Thymus (tissue), 11 donors: ENCODE measurements around the gene WNK2. TPM values are rescaled to one million over a fixed set of nuclear protein-coding genes. Genes with fewer than 3 reads are reported as not detected.
"Not testable (repeated sequence)": the region's sequence is repeated elsewhere in the genome, so short reads cannot be mapped to it uniquely, and the experiment has no call there.

Source experiments
- DNase-seq, 9 donors: peaks; one replicate each; pipeline ENCODE4 v3.0.0-alpha.2; 2013; ENCODE audit warnings: low spot score in 9 of 9, low read depth in 6 of 9, missing footprints in 1 of 9
- H3K27ac ChIP-seq, 2 donors: one replicate each; pipeline ENCODE4 v1.5.1; 2013; ENCODE audit warnings: control low read depth in 1 of 2, low read depth in 1 of 2, low read length in 1 of 2, mild to moderate bottlenecking in 1 of 2, moderate library complexity in 1 of 2
- H3K27me3 ChIP-seq, 2 donors: one replicate each; pipeline ENCODE4 v1.5.1; 2013; ENCODE audit warnings: low read length in 1 of 2; ENCODE audit not compliant: control insufficient read depth in 2 of 2, insufficient read depth in 1 of 2
- H3K36me3 ChIP-seq, 2 donors: one replicate each; pipeline ENCODE4 v1.5.1; 2013; ENCODE audit warnings: low read length in 1 of 2, mild to moderate bottlenecking in 1 of 2, moderate library complexity in 1 of 2; ENCODE audit not compliant: control insufficient read depth in 2 of 2, insufficient read depth in 2 of 2
- H3K4me1 ChIP-seq, 2 donors: one replicate each; pipeline ENCODE4 v1.5.1; 2013; ENCODE audit warnings: low read length in 2 of 2; ENCODE audit not compliant: control insufficient read depth in 2 of 2, insufficient read depth in 2 of 2
- H3K4me3 ChIP-seq, 2 donors: one replicate each; pipeline ENCODE4 v1.5.1; 2013; ENCODE audit warnings: low read length in 2 of 2, control low read depth in 1 of 2, mild to moderate bottlenecking in 1 of 2
- H3K9me3 ChIP-seq, 2 donors: one replicate each; pipeline ENCODE4 v1.5.1; 2013; ENCODE audit warnings: low read length in 1 of 2, mild to moderate bottlenecking in 1 of 2; ENCODE audit not compliant: control insufficient read depth in 2 of 2, insufficient read depth in 1 of 2
- WGBS: extraction: QIAGEN DNeasy Blood & Tissue Kit; methylation state at CpG from one replicate; pipeline ENCODE4 v1.1.7; 2013; 5-methylcytosine and 5-hydroxymethylcytosine counted together
- polyA plus RNA-seq: library from polyadenylated mRNA; stranded (reverse); fragments of 200-250 nt; gene quantifications from one replicate; pipeline ENCODE4 v1.2.3, GENCODE V29; 2013
- total RNA-seq: library from RNA; stranded (reverse); fragments of 120-200 nt; gene quantifications from one replicate; pipeline ENCODE4 v1.2.4, GENCODE V29; 2013
- donor health status: healthy.

Gene WNK2
- total and polyA plus RNA-seq, 2 donors = 9.1 to 12.5 TPM

- WGBS = 93% methylated on average over 11 of the region's 11 CpGs
- H3K9me3 ChIP-seq, DNase-seq, H3K27ac ChIP-seq, H3K36me3 ChIP-seq, H3K4me3 ChIP-seq, H3K4me1 ChIP-seq: not testable (repeated sequence)
- H3K27me3 ChIP-seq = peaks cover 19 to 33% of the 10 kb centered on the region in 2 donors
Observed at GRCh38 chr9:93342428-93342827, 158.5 kb downstream of the WNK2 start.

GRCh38 chr9:93343663-93344062 is 159.7 kb downstream of the WNK2 start:
- no peak overlapping the region for H3K4me3 ChIP-seq
- H3K9me3 ChIP-seq = peaks cover 1% of the 10 kb centered on the region in 2 donors

DNA sequence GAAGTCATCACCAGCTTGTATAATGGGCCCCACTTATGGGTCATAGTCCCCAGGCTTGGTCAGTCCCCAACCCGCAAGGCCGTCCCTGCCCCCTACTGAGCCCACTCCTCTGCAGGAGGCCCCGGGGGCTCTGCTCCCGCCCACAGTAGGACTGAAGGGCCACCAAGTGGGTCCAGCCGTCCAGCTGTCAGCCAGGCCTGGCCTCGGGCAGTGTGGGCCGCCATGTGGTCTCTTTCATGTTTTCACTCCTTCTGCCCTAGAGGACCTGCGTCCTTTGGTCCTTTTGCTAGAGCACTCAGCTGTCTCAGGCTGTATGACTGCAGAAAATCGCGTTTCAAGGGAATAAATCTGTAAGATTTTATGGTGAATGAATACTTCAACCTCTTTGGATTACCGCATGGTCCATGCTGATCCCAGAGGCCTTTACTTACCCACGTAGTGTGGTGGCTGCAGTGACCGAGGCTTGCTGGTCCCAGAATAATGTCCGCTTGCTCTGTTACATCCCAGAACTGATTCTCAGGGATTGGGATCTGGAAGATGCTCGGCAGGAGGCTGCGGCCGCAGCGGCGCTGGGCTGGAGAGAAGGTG is 161.8 kb downstream of the WNK2 start:
- Histone ChIP-seq H3K36me3 (no peaks in the 10 kb centered on the region), H3K27ac (no peak overlapping the region), H3K4me3 (peak overlapping the region in 1 of 2 donors; percentile 1), H3K27me3 (peaks cover 20 to 36% of the 10 kb centered on the region in 2 donors), H3K4me1 (no peaks in the 10 kb centered on the region), H3K9me3 (no peaks in the 10 kb centered on the region)
- DNase-seq = no peak
- 58% methylated on average over 19 of the region's 19 CpGs for WGBS

More at GRCh38 chr9:93343663-93344062, 159.7 kb downstream of the WNK2 start:
- no peak for DNase-seq
- Histone ChIP-seq H3K27me3 (peaks cover 20 to 36% of the 10 kb centered on the region in 2 donors), H3K36me3 (no peaks in the 10 kb centered on the region), H3K27ac (no peak overlapping the region), H3K4me1 (no peaks in the 10 kb centered on the region)
- 88% methylated on average over 9 of the region's 9 CpGs for WGBS

DNA sequence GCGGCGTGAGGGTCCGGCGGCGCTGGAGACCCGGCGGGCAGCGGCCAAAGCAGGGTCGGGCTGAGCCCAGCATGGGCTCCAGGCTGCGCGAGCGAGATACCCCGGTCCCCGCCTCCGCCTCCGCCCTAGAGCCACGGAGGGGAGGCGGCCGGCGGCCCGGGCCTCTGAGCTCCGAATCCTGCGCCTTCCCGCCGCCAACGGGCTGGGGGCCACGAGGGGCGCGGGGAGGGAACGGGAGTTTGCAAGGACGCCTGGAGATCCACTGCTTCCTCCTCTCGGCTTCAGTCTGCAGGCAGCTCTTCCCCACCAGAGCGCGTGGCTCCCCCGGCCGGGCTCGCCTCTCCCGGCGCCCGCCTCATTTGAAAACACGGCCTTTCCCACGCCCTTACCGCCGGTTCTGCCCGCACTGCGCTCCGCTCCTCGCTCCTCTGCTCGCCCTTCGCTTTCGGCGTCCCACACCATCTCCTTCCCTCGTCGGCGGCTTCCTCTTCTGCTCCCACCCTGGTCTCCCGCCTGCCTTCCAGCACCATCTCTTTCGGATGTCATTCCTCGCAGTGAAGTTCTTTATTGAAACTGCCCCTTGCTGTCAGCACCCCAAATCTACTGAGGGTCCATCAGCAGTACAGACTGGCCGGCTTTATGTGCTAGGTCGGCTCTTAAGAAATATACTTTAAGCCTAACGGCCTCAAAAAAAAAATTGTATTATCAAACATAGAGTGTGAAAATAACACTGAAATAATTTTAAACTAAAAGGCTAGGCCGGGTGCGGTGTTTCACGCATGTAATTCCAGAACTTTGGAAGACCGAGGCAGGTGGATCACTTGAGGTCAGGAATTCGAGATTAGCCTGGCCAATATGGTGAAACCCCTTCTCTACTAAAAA is 162.5 kb downstream of the WNK2 start:
- Histone ChIP-seq H3K36me3 (no peaks in the 10 kb centered on the region), H3K4me1 (no peaks in the 10 kb centered on the region), H3K4me3 (peak overlapping the region in 1 of 2 donors; percentile 1), H3K27ac (no peak overlapping the region), H3K27me3 (peaks cover 20 to 36% of the 10 kb centered on the region in 2 donors), H3K9me3 (no peaks in the 10 kb centered on the region)
- DNase-seq = no peak
- WGBS = 13% methylated on average over 66 of the region's 66 CpGs

DNA sequence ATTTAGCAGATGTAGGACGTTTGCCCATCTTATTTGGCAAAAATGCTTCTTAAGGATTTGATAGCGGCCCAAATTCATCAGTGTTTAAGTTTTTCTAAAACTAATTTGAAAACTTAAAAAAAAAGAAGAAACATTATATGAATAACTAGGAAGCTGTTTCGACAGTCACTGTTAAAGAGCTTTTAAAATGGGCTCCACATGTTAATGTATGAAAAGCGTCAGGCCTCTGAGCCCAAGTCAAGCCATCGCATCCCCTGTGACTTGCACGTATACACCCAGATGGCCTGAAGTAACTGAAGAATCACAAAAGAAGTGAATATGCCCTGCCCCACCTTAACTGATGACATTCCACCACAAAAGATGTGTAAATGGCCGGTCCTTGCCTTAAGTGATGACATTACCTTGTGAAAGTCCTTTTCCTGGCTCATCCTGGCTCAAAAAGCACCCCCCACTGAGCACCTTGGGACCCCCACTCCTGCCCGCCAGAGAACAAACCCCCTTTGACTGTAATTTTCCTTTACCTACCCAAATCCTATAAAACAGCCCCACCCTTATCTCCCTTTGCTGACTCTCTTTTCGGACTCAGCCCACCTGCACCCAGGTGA is 163.5 kb downstream of the WNK2 start:
- WGBS = 95% methylated on average over 9 of the region's 9 CpGs

DNA sequence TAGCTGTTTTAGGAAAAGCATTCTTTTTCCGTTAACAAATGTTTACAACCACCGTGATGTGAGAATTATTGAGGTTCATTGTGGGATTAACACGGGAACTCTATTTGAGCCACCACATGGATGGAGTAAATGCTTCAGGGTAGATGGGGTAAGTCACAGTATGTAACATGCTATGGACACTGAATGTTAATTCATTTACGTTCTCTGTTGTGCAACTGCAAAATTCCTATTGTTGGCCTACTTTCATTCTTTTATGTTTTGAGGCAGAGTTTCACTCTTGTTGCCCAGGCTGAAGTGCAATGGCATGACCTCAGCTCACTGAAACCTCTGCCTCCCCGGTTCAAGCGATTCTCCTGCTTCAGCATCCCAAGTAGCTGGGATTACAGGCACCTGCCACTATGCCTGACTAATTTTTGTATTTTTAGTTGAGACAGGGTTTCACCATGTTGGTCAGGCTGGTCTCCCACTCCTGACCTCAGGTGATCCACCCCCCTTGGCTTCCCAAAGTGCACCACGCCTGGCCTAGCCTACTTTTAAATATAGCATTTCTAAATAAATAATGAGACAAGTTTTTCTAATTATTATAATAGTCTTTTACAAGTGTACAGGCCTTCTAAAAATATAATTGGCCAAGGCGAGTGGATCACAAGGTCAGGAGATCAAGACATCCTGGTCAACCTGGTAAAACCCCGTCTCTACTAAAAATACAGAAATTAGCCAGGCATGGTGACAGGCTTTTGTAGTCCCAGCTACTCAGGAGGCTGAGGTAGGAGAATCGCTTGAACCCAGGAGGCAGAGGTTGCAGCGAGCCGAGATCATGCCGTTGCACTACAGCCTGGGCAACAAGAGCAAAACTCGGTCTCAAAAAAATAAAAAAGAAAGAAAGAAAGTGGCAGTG is 169.7 kb downstream of the WNK2 start:
- H3K4me1 ChIP-seq, H3K36me3 ChIP-seq, DNase-seq, H3K4me3 ChIP-seq, H3K9me3 ChIP-seq, H3K27me3 ChIP-seq, H3K27ac ChIP-seq: not testable (repeated sequence)
- WGBS = 97% methylated on average over 14 of the region's 14 CpGs

More for the DNA sequence above, 163.5 kb downstream of the WNK2 start:
- not testable (repeated sequence) for H3K9me3 ChIP-seq, H3K4me1 ChIP-seq, H3K27ac ChIP-seq, H3K4me3 ChIP-seq, DNase-seq, H3K36me3 ChIP-seq
- H3K27me3 ChIP-seq = peaks cover 20 to 36% of the 10 kb centered on the region in 2 donors

- H3K4me1 ChIP-seq = no peaks in the 10 kb centered on the region
- no peak overlapping the region for H3K27ac ChIP-seq
- no peak overlapping the region for H3K4me3 ChIP-seq
- no peaks in the 10 kb centered on the region for H3K9me3 ChIP-seq
- H3K27me3 ChIP-seq = no peaks in the 10 kb centered on the region
- no peak for DNase-seq
- 98% methylated on average over 4 of the region's 4 CpGs for WGBS
- H3K36me3 ChIP-seq = no peaks in the 10 kb centered on the region
Observed at GRCh38 chr9:93354451-93354850, 170.5 kb downstream of the WNK2 start.

GRCh38 chr9:93355827-93356226 is 171.9 kb downstream of the WNK2 start:
- Histone ChIP-seq H3K27ac (no peak overlapping the region), H3K4me1 (no peaks in the 10 kb centered on the region), H3K4me3 (no peak overlapping the region), H3K36me3 (no peaks in the 10 kb centered on the region), H3K27me3 (no peaks in the 10 kb centered on the region), H3K9me3 (no peaks in the 10 kb centered on the region)
- no peak for DNase-seq
- 98% methylated on average over 2 of the region's 2 CpGs for WGBS
